Duodenal mucosa (tissue), 2 donors: ENCODE data around the gene MARCOL.
"Not testable (repeated sequence)": the region's sequence is repeated elsewhere in the genome, so short reads cannot be mapped to it uniquely, and the experiment has no call there.

ENCODE experiments used
- H3K27ac ChIP-seq: one replicate; pipeline ENCODE4 v1.7.0; 2013; ENCODE audit warnings: low read depth, low read length
- H3K27me3 ChIP-seq, 2 donors: one replicate each; pipeline ENCODE4 v1.7.0; 2013; ENCODE audit warnings: low read length in 2 of 2, control low read depth in 1 of 2; ENCODE audit not compliant: insufficient read depth in 2 of 2, control insufficient read depth in 1 of 2
- H3K36me3 ChIP-seq, 2 donors: one replicate each; pipeline ENCODE4 v1.7.0; 2013; ENCODE audit warnings: low read length in 2 of 2, control low read depth in 1 of 2; ENCODE audit not compliant: insufficient read depth in 2 of 2, control insufficient read depth in 1 of 2
- H3K4me1 ChIP-seq, 2 donors: one replicate each; pipeline ENCODE4 v1.7.0; 2013; ENCODE audit warnings: low read length in 2 of 2, control low read depth in 1 of 2; ENCODE audit not compliant: insufficient read depth in 2 of 2, control insufficient read depth in 1 of 2
- H3K4me3 ChIP-seq, 2 donors: one replicate each; pipeline ENCODE4 v1.7.0; 2013; ENCODE audit warnings: low read length in 2 of 2, low read depth in 1 of 2
- H3K9ac ChIP-seq, 2 donors: one replicate each; pipeline ENCODE4 v1.7.0; 2013; ENCODE audit warnings: low read length in 2 of 2, low read depth in 1 of 2
- H3K9me3 ChIP-seq, 2 donors: one replicate each; pipeline ENCODE4 v1.7.0; 2013; ENCODE audit warnings: low read length in 2 of 2, control low read depth in 1 of 2; ENCODE audit not compliant: control insufficient read depth in 1 of 2

MARCOL gene

GRCh38 chr5:148261221-148261620 is 22.9 kb downstream of the MARCOL start:
- H3K9ac ChIP-seq, result no peak overlapping the region
- H3K27me3 ChIP-seq, result no peaks in the 10 kb centered on the region
- H3K4me1 ChIP-seq, result no peaks in the 10 kb centered on the region
- peaks cover 0 to 8% of the 10 kb centered on the region in 2 donors for H3K9me3 ChIP-seq
- H3K36me3 ChIP-seq, result no peaks in the 10 kb centered on the region
- no peak overlapping the region for H3K27ac ChIP-seq
- no peak overlapping the region for H3K4me3 ChIP-seq

- H3K9ac ChIP-seq, result no peak overlapping the region
- H3K9me3 ChIP-seq, result no peaks in the 10 kb centered on the region
- H3K27me3 ChIP-seq, result no peaks in the 10 kb centered on the region
- H3K36me3 ChIP-seq, result no peaks in the 10 kb centered on the region
- no peak overlapping the region for H3K4me3 ChIP-seq
- H3K27ac ChIP-seq, result no peak overlapping the region
- H3K4me1 ChIP-seq, result no peaks in the 10 kb centered on the region
Measured at GRCh38 chr5:148267962-148268361, 29.6 kb downstream of the MARCOL start.

GRCh38 chr5:148268566-148268965 is 30.2 kb downstream of the MARCOL start, which contains the start of gene SPINK13:
Gene SPINK13 (plus strand): TSS chr5:148268794. CDS start chr5:148270073, 1,279 bp downstream.
- Histone ChIP-seq H3K4me3 (no peak within 1 kb of the TSS), H3K36me3 (no peaks in the 10 kb centered on the region), H3K9ac (no peak within 1 kb of the TSS), H3K27ac (no peak within 1 kb of the TSS), H3K4me1 (no peaks in the 10 kb centered on the region), H3K27me3 (no peaks in the 10 kb centered on the region), H3K9me3 (no peaks in the 10 kb centered on the region)

- not testable (repeated sequence) for H3K27me3 ChIP-seq, H3K9me3 ChIP-seq, H3K4me1 ChIP-seq
Measured at GRCh38 chr5:148275129-148275528, 36.8 kb downstream of the MARCOL start.

GRCh38 chr5:148280893-148281292 is 42.6 kb downstream of the MARCOL start:
- not testable (repeated sequence) for H3K27ac ChIP-seq, H3K4me1 ChIP-seq

More at GRCh38 chr5:148275129-148275528, 36.8 kb downstream of the MARCOL start:
- H3K36me3 ChIP-seq, H3K9ac ChIP-seq, H3K27ac ChIP-seq, H3K4me3 ChIP-seq: not testable (repeated sequence)

GRCh38 chr5:148281336-148281735 is 43.0 kb downstream of the MARCOL start:
- H3K27me3 ChIP-seq, H3K27ac ChIP-seq, H3K4me3 ChIP-seq, H3K4me1 ChIP-seq, H3K9ac ChIP-seq, H3K9me3 ChIP-seq, H3K36me3 ChIP-seq: not testable (repeated sequence)

More at GRCh38 chr5:148280893-148281292, 42.6 kb downstream of the MARCOL start:
- H3K36me3 ChIP-seq, H3K27me3 ChIP-seq, H3K4me3 ChIP-seq, H3K9me3 ChIP-seq, H3K9ac ChIP-seq: not testable (repeated sequence)

GRCh38 chr5:148290271-148291195 is 52.2 kb downstream of the MARCOL start:
- no peaks in the 10 kb centered on the region for H3K36me3 ChIP-seq
- no peak overlapping the region for H3K4me3 ChIP-seq
- H3K27me3 ChIP-seq, result no peaks in the 10 kb centered on the region
- no peaks in the 10 kb centered on the region for H3K9me3 ChIP-seq
- no peak overlapping the region for H3K27ac ChIP-seq
- H3K9ac ChIP-seq, result no peak overlapping the region
- H3K4me1 ChIP-seq, result no peaks in the 10 kb centered on the region
